Head of caudate nucleus (tissue), 42 donors: Measurements from ENCODE around the gene ARPC4.

Experiments
- DNase-seq, 42 donors: peaks; one replicate each; pipeline versions ENCODE4 v3.0.0 to v3.0.0-alpha.2; 2020 to 2021; ENCODE audit warnings: mixed read lengths in 7 of 42
- intact Hi-C: fragments of 100-400 bp; cut with DNase I; formaldehyde crosslinking; loops from one replicate; pipeline ENCODE4 v1.15.0; 2022

Gene ARPC4

GRCh38 chr3:9792405-9793160, at the start of gene ARPC4, which contains the start of gene TADA3:
TSS of gene ARPC4 (plus strand) at chr3:9793082. CDS start at chr3:9793122, 40 bp downstream.
TSS of gene TADA3 (minus strand) at chr3:9792473. CDS start at chr3:9791466, 1,007 bp downstream.
- intact Hi-C loops: loop anchor here (5.0 kb wide), 3 partner anchors 45 to 60 kb away; partner anchors contain the start of genes BRPF1, OGG1 and RPUSD3
- peak; percentile 77 to 97 (median 92) for DNase-seq

GRCh38 chr3:9743548-9743947, 49.3 kb upstream of the ARPC4 start:
- intact Hi-C loops: loop anchor here (10.0 kb wide), 1 partner anchor 89 kb away; no protein-coding TSS in a partner anchor
- DNase-seq: no peak

GRCh38 chr3:9744162-9744561, 48.7 kb upstream of the ARPC4 start:
- DNase-seq: no peak
- intact Hi-C loops: loop anchor here (10.0 kb wide), 1 partner anchor 89 kb away; no protein-coding TSS in a partner anchor

- intact Hi-C loops: loop anchor here (5.0 to 10.0 kb wide), 2 partner anchors 47 to 91 kb away; partner anchors contain the start of genes ARPC4 and TADA3
- DNase-seq: no peak
These were observed 47.4 kb upstream of the ARPC4 start for GRCh38 chr3:9745521-9745920.

- peak in 3 of 42 donors; percentile 26 to 46 (median 41) for DNase-seq
- intact Hi-C loops: loop anchor here (5.0 to 10.0 kb wide), 2 partner anchors 46 to 92 kb away; partner anchors contain the start of genes ARPC4 and TADA3
These were observed 46.6 kb upstream of the ARPC4 start for GRCh38 chr3:9746330-9746729.

DNA sequence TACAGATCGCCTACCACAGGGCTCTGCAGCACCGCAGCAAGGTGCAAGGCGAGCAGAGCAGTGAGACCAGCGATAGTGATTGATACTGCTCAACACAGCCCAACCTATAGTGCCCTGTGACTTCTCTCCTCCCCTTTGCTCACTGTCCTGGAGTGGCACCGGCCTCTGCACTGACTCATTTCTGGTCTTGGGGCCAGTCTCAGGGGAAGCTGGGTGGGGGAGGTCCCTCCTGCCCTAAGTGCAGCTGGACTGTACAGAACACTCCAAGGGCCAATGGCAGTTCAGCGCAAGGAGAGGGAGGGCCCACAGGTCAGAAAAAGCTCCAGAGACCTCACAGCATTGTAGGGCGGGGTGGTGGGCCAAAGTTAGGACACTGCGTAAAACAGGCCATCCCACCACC, 45.6 kb upstream of the ARPC4 start:
- no peak for DNase-seq
- intact Hi-C loops: loop anchor here (5.0 to 10.0 kb wide), 2 partner anchors 45 to 92 kb away; partner anchors contain the start of genes ARPC4 and TADA3

DNA sequence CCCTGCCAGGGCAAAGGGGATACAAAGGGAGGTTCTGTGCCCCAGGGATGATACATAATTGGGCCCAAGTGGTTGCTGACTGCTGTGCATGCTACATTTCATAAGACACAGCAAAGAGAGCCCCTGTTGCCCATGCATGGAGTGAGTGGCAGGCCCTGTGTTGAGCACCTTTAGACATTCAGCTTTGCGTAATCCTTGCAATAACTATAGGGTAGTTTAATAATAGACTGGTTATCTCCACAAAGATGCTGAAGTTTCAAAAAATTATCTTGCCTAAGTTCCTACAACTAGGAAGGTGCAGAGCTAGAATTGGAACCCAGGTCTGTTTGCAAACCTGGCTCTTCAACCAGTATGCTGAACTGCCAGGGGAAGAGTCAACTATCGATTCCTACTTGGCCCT, 44.9 kb upstream of the ARPC4 start:
- intact Hi-C loops: loop anchor here (2.0 to 10.0 kb wide), 3 partner anchors 17 to 93 kb away; partner anchors contain the start of genes ARPC4, BRPF1 and TADA3
- DNase-seq: no peak

GRCh38 chr3:9749296-9749644, 43.6 kb upstream of the ARPC4 start:
- peak in 3 of 42 donors; percentile 20 to 33 (median 21) for DNase-seq
- intact Hi-C loops: loop anchor here (2.0 to 10.0 kb wide), 3 partner anchors 18 to 94 kb away; partner anchors contain the start of genes ARPC4, BRPF1 and TADA3

GRCh38 chr3:9749645-9750555, 43.0 kb upstream of the ARPC4 start, which contains the start of gene OGG1:
TSS of gene OGG1 (plus strand) at chr3:9749952. CDS start at chr3:9750287, 335 bp downstream.
- peak; percentile 93 to 99 (median 97) for DNase-seq
- intact Hi-C loops: loop anchor here (2.0 to 10.0 kb wide), 4 partner anchors 19 to 95 kb away; partner anchors contain the start of genes ARPC4, BRPF1, CAMK1 and TADA3

DNA sequence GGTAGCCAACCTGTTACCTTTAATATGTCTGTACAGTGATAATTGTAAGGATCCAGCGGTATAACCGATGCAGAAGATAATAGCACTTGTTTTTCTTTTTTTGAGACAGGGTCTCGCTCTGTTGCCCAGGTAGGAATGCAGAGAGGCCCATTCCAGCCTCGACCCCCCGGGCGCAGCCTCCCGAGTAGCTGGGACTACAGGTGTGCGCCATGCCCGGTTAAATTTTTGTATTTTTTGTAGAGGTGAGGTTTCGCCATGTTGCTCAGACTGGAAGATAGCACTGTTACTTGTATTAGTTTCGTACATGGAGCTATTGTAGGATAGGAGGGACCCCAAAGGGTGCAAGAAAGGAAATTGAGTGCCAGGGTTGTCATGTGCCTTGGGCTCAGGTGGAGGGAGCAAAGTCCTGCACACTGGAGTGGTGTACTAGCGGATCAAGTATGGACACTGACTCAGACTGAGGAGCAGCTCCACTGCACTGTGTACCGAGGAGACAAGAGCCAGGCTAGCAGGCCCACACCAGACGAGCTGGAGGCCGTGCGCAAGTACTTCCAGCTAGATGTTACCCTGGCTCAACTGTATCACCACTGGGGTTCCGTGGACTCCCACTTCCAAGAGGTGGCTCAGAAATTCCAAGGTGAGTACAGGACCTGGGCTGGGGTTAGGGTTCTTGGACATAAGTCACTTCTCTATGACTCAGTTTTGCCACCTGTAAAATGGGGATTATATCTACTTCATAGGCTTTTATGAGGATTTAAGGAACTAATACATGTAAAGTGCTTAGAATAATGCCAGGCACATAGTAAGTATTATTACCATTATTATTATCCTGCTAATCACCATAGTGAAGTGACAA, 42.1 kb upstream of the ARPC4 start:
- intact Hi-C loops: loop anchor here (2.0 kb wide), 1 partner anchor 18 kb away; the partner anchor contains the start of gene CAMK1
- DNase-seq: peak in 1 of 42 donors; percentile 30

GRCh38 chr3:9754678-9755077, 38.2 kb upstream of the ARPC4 start:
- intact Hi-C loops: no loop called here
- DNase-seq: no peak

DNA sequence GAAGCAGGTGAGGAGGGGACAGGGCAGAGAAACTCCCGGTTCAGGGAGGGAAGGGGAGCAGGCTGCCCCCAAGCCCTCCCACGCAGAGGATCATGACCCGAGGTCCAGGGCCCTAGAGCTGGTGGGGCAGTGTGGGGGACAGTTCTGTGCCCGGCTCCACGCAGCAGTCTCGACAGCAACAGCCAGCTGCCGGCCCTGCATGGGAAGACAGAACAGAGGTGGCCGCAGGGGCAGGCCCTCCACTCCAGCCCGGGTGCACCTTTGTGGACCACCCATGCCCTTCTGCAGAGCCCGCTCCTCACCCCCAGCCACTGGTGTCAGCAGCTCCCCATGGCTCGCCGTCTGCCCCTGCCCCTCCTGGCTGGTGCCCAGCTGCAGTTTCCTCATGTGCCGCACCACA, 35.5 kb upstream of the ARPC4 start:
- intact Hi-C loops: no loop called here
- no peak for DNase-seq

- no peak for DNase-seq
- intact Hi-C loops: no loop called here
These were observed 31.9 kb upstream of the ARPC4 start for GRCh38 chr3:9760779-9761505.

- DNase-seq: no peak
- intact Hi-C loops: no loop called here
These were observed 31.0 kb upstream of the ARPC4 start for GRCh38 chr3:9761919-9762318.

- DNase-seq: no peak
- intact Hi-C loops: no loop called here
These were observed 30.0 kb upstream of the ARPC4 start for GRCh38 chr3:9762871-9763270.

DNA sequence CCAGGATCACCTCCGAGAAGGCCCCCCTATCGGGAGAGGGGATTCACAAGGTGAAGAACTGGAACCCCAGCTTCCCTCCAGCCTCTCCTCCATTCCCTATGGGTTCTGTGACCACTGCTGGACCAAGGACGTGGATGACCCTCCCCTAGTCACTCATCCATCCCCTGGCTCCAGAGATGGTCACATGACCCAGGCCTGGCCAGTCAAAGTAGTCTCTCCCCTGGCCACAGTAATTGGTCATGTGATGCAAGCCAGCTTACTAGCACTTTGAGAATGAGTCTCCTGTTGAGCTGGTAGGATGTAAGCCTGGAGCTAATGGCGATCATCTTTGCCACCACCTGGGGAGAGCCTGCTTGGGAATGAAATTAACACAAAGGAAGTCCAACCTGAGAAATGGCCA, 27.0 kb upstream of the ARPC4 start:
- intact Hi-C loops: no loop called here
- no peak for DNase-seq

DNA sequence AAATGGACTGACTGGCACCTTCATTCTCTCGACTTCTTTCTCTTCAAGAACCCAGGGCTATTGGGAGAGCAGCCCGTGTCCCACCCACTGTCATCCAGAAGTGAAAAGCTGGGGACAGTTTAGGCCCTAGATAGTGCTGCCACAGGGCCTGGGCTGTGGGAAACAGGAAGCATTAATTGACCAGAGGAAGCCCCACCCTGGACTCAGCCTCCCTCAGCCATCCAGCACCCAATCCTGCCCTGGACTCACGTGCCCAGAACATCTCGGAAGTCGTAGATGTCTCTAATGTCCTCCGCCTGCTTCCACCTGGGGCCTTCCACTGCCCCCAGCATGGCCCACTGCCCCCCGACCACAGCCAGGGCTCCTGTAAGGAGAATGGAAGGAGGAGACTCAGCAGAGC, 25.5 kb upstream of the ARPC4 start:
- DNase-seq: no peak

More for the DNA sequence above, 25.5 kb upstream of the ARPC4 start:
- intact Hi-C loops: no loop called here
